ENCODE data around the gene SYCP2L. TPM values are rescaled to one million over a fixed set of nuclear protein-coding genes. Genes with fewer than 3 reads are reported as not detected.

SYCP2L gene
- total and polyA plus RNA-seq, 2 of the 8 experiments (the other 6 are each of a cell fraction or from before 2014, with no cell fraction given) = 1.7 to 4.2 TPM

- Histone ChIP-seq H3K79me2 (ENCODE audit: control insufficient read depth in 1 of 2, insufficient read depth in 2 of 2, low read length in 2 of 2) (no peaks in the 10 kb centered on the region), H3K23ac (ENCODE audit: insufficient read length) (no peak overlapping the region), H3K4ac (replicated peaks; ENCODE audit: insufficient read length, low read depth, low read length) (no peak overlapping the region), H4K91ac (replicated peaks; ENCODE audit: insufficient read length, low read length) (no peak overlapping the region), H4K8ac (ENCODE audit: extremely low read depth, insufficient read depth, low read length) (no peak overlapping the region), H2BK5ac (ENCODE audit: low read depth, low read length) (no peak overlapping the region), H2AFZ (ENCODE audit: low read length) (no peak overlapping the region), H3K4me3 (ENCODE audit: extremely low read depth in 1 of 4, insufficient read depth in 2 of 4, low read depth in 3 of 4, low read length in 4 of 4) (no peak overlapping the region), H3K14ac (ENCODE audit: insufficient read length) (no peak overlapping the region), H3K27me3 (replicated peaks in 1 of 4; ENCODE audit: control insufficient read depth in 3 of 4, extremely low read depth in 1 of 4, insufficient read depth in 3 of 4, low read length in 3 of 4) (no peaks in the 10 kb centered on the region), H2BK20ac (ENCODE audit: low read length) (no peak overlapping the region), H3K4me2 (ENCODE audit: insufficient read depth in 1 of 2, low read depth in 2 of 2, low read length in 2 of 2) (no peak overlapping the region), H2BK15ac (ENCODE audit: low read length) (no peak overlapping the region), H2BK120ac (replicated peaks; ENCODE audit: low read depth, low read length) (no peak overlapping the region), H3K9ac (replicated peaks in 1 of 4; ENCODE audit: extremely low read depth in 1 of 4, low read depth in 3 of 4, low read length in 3 of 4) (no peak overlapping the region), H3K36me3 (ENCODE audit: control insufficient read depth in 2 of 4, insufficient read depth in 4 of 4, low read length in 3 of 4) (no peaks in the 10 kb centered on the region), H3K27ac (ENCODE audit: low read depth, low read length) (no peak overlapping the region), H3K56ac (replicated peaks; ENCODE audit: insufficient read length, low read depth, low read length) (no peak overlapping the region), H4K5ac (ENCODE audit: insufficient read length, low read depth, low read length) (no peak overlapping the region), H3K18ac (ENCODE audit: extremely low read depth, low read length) (no peak overlapping the region), H3K9me3 (ENCODE audit: insufficient read depth in 2 of 2, low read depth in 1 of 2, low read length in 1 of 2) (no peaks in the 10 kb centered on the region), H3K23me2 (ENCODE audit: low read depth, low read length) (no peaks in the 10 kb centered on the region), H2BK12ac (ENCODE audit: low read depth, low read length) (no peak overlapping the region), H2AK5ac (ENCODE audit: low read depth, low read length) (no peak overlapping the region), H3K4me1 (replicated peaks in 1 of 4; ENCODE audit: control insufficient read depth in 3 of 4, insufficient read depth in 4 of 4, low read length in 3 of 4) (no peaks in the 10 kb centered on the region), H4K20me1 (replicated peaks in 1 of 2; ENCODE audit: control insufficient read depth in 1 of 2, insufficient read depth in 2 of 2, low read length in 2 of 2) (no peaks in the 10 kb centered on the region), H3K79me1 (ENCODE audit: low read depth, low read length) (no peaks in the 10 kb centered on the region)
- WGBS, 2 experiments (ENCODE audit: extremely low coverage in 1 of 2, insufficient coverage in 1 of 2, insufficient read length in 1 of 2, insufficient replicate concordance in 2 of 2, low coverage in 1 of 2, low lambda C conversion rate in 2 of 2, missing lambda C conversion rate in 1 of 2) = 84% methylated on average over 3 of the region's 3 CpGs; no CpG with 5 or more reads in 1 of the 2 experiments
- ChIA-PET CTCF (ENCODE audit: partially characterized antibody) (interaction anchor here (0.9 to 1.8 kb wide), 5 partner anchors 9 to 47 kb away, joined by 3 to 4 read pairs (median 4); partner anchors contain the start of gene SYCP2L), POLR2A (ENCODE audit: partially characterized antibody) (no interaction called here)
- FAIRE-seq (no peak), DNase-seq (ENCODE audit: low read depth in 1 of 2, low spot score in 2 of 2) (no peak)
- TF ChIP-seq SRF (IDR thresholded peaks at IDR 0.05; ENCODE audit: low read depth, low read length) = no peak
- TF ChIP-seq RAD21 (IDR thresholded peaks at IDR 0.05 in 1 of 2, conservative IDR thresholded peaks at IDR 0.05 in 1 of 2; ENCODE audit: low read depth in 2 of 2, low read length in 2 of 2) = peak in 1 of 2 experiments; percentile 21; a peak in 1 of 4 replicates
These were observed 39.2 kb upstream of the SYCP2L start for GRCh38 chr6:10847684-10848083.
